ENCODE data around the gene SH3RF1. TPM values are rescaled to one million over a fixed set of nuclear protein-coding genes. Genes with fewer than 3 reads are reported as not detected.

The SH3RF1 gene
- total RNA-seq, 2 donors from 2014 or later, result 37.6 to 68.8 TPM

GRCh38 chr4:169050881-169051760 is 219.6 kb downstream of the SH3RF1 start:
- H3K9me3 ChIP-seq (ENCODE audit: control insufficient read depth, low read length), result no peaks in the 10 kb centered on the region
- no peaks in the 10 kb centered on the region for H3K36me3 Mint-ChIP-seq (ENCODE audit: low read depth)
- H3K27me3 Mint-ChIP-seq (ENCODE audit: insufficient read depth), result peaks cover 2% of the 10 kb centered on the region
- H3K27ac ChIP-seq (ENCODE audit: low read depth, low read length), result peak overlapping the region; percentile 56
- H3K4me3 ChIP-seq (ENCODE audit: low read length), result no peak overlapping the region
- H3K36me3 ChIP-seq (ENCODE audit: control insufficient read depth, insufficient read depth, low read length), result no peaks in the 10 kb centered on the region
- 96 to 97% methylated on average over 9 of the region's 9 CpGs for WGBS, 2 experiments (ENCODE audit: insufficient coverage in 1 of 2, insufficient read length in 1 of 2)
- peaks cover 18% of the 10 kb centered on the region for H3K4me1 Mint-ChIP-seq
- no peaks in the 10 kb centered on the region for H3K27me3 ChIP-seq (ENCODE audit: control insufficient read depth, insufficient read depth, low read length, poor library complexity, severe bottlenecking)
- H3K9ac ChIP-seq (ENCODE audit: extremely low read depth, low read length, poor library complexity, severe bottlenecking), result no peak overlapping the region
- no peaks in the 10 kb centered on the region for H3K9me3 Mint-ChIP-seq
- H3K4me3 Mint-ChIP-seq, result no peak overlapping the region
- no peak for TF ChIP-seq CTCF (conservative IDR thresholded peaks at IDR 0.05)
- no peak overlapping the region for H3K27ac Mint-ChIP-seq
- no peaks in the 10 kb centered on the region for H3K4me1 ChIP-seq (ENCODE audit: control insufficient read depth, insufficient read depth, low read length)
- DNase-seq, result no peak

- H3K9me3 ChIP-seq (ENCODE audit: control insufficient read depth, low read length), result no peaks in the 10 kb centered on the region
- H3K4me1 ChIP-seq (ENCODE audit: control insufficient read depth, insufficient read depth, low read length), result no peaks in the 10 kb centered on the region
- H3K4me3 ChIP-seq (ENCODE audit: low read length), result no peak overlapping the region
- peaks cover 20% of the 10 kb centered on the region for H3K4me1 Mint-ChIP-seq
- H3K27ac Mint-ChIP-seq, result no peak overlapping the region
- TF ChIP-seq CTCF (conservative IDR thresholded peaks at IDR 0.05), result no peak
- no peaks in the 10 kb centered on the region for H3K27me3 ChIP-seq (ENCODE audit: control insufficient read depth, insufficient read depth, low read length, poor library complexity, severe bottlenecking)
- no peak overlapping the region for H3K4me3 Mint-ChIP-seq
- 81 to 89% methylated on average over 7 of the region's 7 CpGs for WGBS, 2 experiments (ENCODE audit: insufficient coverage in 1 of 2, insufficient read length in 1 of 2)
- H3K9me3 Mint-ChIP-seq, result no peaks in the 10 kb centered on the region
- DNase-seq, result no peak
- peak overlapping the region; percentile 56 for H3K27ac ChIP-seq (ENCODE audit: low read depth, low read length)
- H3K27me3 Mint-ChIP-seq (ENCODE audit: insufficient read depth), result peaks cover 2% of the 10 kb centered on the region
- H3K36me3 ChIP-seq (ENCODE audit: control insufficient read depth, insufficient read depth, low read length), result no peaks in the 10 kb centered on the region
- no peak overlapping the region for H3K9ac ChIP-seq (ENCODE audit: extremely low read depth, low read length, poor library complexity, severe bottlenecking)
- no peaks in the 10 kb centered on the region for H3K36me3 Mint-ChIP-seq (ENCODE audit: low read depth)
Observed at GRCh38 chr4:169050284-169050683, 220.5 kb downstream of the SH3RF1 start.

DNA sequence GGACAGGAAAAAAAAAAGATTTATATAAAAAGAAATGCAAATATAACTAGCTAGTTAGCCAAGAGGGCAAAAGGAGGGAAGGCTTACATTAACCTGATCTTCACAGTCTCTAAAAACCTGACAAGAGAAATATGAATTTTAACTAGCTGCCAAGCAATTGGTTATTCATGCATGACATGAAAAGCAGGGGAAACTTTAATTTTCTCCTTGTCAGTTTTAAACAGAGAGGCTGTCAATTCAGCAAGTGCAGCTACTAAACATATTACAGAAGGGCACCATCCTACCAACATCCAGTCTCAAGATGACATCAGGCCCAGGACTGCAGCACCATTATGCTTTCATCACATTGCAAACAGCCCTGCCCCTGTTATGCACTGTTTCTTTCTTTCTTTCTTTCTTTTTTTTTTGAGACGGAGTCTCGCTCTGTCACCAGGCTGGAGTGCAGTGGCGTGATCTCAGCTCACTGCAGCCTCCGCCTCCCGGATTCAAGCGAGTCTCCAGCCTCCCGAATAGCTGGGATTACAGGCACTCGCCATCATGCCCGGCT is 221.8 kb downstream of the SH3RF1 start:
- Mint-ChIP-seq H3K27ac (no peak overlapping the region), H3K9me3 (no peaks in the 10 kb centered on the region), H3K4me3 (no peak overlapping the region), H3K27me3 (ENCODE audit: insufficient read depth) (peaks cover 2% of the 10 kb centered on the region), H3K36me3 (ENCODE audit: low read depth) (no peaks in the 10 kb centered on the region), H3K4me1 (peaks cover 20% of the 10 kb centered on the region)
- TF ChIP-seq CTCF (conservative IDR thresholded peaks at IDR 0.05), result no peak
- Histone ChIP-seq H3K4me1 (ENCODE audit: control insufficient read depth, insufficient read depth, low read length) (no peaks in the 10 kb centered on the region), H3K36me3 (ENCODE audit: control insufficient read depth, insufficient read depth, low read length) (no peaks in the 10 kb centered on the region), H3K9me3 (ENCODE audit: control insufficient read depth, low read length) (no peaks in the 10 kb centered on the region), H3K27me3 (ENCODE audit: control insufficient read depth, insufficient read depth, low read length, poor library complexity, severe bottlenecking) (no peaks in the 10 kb centered on the region), H3K27ac (ENCODE audit: low read depth, low read length) (peak overlapping the region; percentile 16), H3K4me3 (ENCODE audit: low read length) (no peak overlapping the region), H3K9ac (ENCODE audit: extremely low read depth, low read length, poor library complexity, severe bottlenecking) (no peak overlapping the region)
- DNase-seq, result no peak
- 97 to 98% methylated on average over 5 to 9 of the region's 9 CpGs for WGBS, 2 experiments (ENCODE audit: insufficient coverage in 1 of 2, insufficient read length in 1 of 2)

Data from endodermal cell (in vitro differentiated cells).